ENCODE results near the gene CELSR1. TPM values are rescaled to one million over a fixed set of nuclear protein-coding genes. Genes with fewer than 3 reads are reported as not detected.

CELSR1 gene
- total RNA-seq, 1 donor from 2014 or later, result 32.9 TPM

DNA sequence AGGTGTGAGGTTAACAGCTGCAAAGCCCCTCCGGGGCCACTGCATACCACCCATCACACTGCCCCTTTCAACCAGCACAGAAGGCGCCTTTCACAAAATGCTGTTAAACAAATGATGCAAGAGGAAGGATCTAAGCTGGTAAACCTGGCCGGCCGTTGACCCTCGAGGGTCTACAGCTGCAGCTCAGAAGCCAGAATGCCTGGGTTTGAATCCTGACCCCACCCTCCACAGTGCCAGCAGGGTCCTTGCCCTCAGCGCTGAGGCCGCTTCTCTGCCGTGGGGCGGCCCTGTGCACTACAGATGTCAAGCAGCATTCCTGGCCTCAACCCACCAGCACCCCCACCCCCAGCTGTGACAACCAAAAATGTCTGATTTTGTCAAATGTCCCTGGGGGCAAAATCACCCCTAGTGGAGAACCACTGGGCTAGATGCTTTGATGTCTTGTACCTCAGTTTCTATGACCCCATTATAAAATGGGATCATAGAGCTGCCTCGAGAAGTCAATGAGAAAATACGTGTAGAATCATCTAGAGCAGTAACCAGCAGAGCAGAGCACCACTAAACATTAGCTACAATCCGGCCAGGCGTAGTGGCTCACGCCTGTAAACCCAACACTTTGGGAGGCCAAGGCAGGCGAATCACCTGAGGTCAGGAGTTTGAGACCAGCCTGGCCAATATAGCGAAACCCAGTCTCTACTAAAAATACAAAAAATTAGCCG, 77.9 kb downstream of the CELSR1 start:
- Histone ChIP-seq H3K27ac (no peak overlapping the region), H3K4me3 (no peak overlapping the region), H3K36me3 (no peaks in the 10 kb centered on the region), H3K27me3 (no peaks in the 10 kb centered on the region), H3K9me3 (no peaks in the 10 kb centered on the region), H3K4me1 (no peaks in the 10 kb centered on the region)
- no peak for DNase-seq (ENCODE audit: extremely low spot score in 2 of 2)
- TF ChIP-seq, protein P1, sequence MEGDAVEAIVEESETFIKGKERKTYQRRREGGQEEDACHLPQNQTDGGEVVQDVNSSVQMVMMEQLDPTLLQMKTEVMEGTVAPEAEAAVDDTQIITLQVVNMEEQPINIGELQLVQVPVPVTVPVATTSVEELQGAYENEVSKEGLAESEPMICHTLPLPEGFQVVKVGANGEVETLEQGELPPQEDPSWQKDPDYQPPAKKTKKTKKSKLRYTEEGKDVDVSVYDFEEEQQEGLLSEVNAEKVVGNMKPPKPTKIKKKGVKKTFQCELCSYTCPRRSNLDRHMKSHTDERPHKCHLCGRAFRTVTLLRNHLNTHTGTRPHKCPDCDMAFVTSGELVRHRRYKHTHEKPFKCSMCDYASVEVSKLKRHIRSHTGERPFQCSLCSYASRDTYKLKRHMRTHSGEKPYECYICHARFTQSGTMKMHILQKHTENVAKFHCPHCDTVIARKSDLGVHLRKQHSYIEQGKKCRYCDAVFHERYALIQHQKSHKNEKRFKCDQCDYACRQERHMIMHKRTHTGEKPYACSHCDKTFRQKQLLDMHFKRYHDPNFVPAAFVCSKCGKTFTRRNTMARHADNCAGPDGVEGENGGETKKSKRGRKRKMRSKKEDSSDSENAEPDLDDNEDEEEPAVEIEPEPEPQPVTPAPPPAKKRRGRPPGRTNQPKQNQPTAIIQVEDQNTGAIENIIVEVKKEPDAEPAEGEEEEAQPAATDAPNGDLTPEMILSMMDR (IDR thresholded peaks at IDR 0.05), result no peak
- TF ChIP-seq POLR2A (IDR thresholded peaks at IDR 0.05) (no peak), POLR2AphosphoS5 (IDR thresholded peaks at IDR 0.05; ENCODE audit: insufficient read depth in 1 of 2, low read depth in 1 of 2) (no peak)
- intact Hi-C loops (cut with DNase I), result no loop called here

DNA sequence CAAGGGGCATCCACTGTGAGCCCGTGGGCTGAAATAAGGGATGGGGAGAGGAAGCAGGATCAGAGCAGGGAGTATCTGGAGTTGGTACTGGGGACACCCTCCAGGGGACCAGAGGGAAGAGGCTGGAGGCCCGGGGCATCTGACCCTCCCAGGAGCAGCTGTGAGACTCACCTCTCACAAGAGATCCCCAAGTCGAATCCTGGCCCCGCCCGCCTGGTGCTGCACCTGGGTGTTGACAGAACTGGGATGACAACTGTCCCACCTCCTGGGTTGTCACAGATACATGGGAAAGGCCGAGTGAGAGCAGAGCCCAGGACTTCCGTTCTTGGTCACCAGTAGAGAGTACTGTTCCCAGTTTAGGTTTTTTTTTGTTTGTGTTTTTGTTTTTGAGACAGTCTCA, 78.9 kb downstream of the CELSR1 start:
- Histone ChIP-seq H3K27me3 (no peaks in the 10 kb centered on the region), H3K27ac (no peak overlapping the region), H3K4me3 (no peak overlapping the region), H3K9me3 (no peaks in the 10 kb centered on the region), H3K36me3 (no peaks in the 10 kb centered on the region), H3K4me1 (no peaks in the 10 kb centered on the region)
- intact Hi-C loops (cut with DNase I), result no loop called here
- no peak for TF ChIP-seq POLR2A (IDR thresholded peaks at IDR 0.05)
- TF ChIP-seq POLR2AphosphoS5 (IDR thresholded peaks at IDR 0.05; ENCODE audit: insufficient read depth in 1 of 2, low read depth in 1 of 2), result no peak
- TF ChIP-seq, protein P1 (IDR thresholded peaks at IDR 0.05), result no peak
- no peak for DNase-seq (ENCODE audit: extremely low spot score in 2 of 2)

DNA sequence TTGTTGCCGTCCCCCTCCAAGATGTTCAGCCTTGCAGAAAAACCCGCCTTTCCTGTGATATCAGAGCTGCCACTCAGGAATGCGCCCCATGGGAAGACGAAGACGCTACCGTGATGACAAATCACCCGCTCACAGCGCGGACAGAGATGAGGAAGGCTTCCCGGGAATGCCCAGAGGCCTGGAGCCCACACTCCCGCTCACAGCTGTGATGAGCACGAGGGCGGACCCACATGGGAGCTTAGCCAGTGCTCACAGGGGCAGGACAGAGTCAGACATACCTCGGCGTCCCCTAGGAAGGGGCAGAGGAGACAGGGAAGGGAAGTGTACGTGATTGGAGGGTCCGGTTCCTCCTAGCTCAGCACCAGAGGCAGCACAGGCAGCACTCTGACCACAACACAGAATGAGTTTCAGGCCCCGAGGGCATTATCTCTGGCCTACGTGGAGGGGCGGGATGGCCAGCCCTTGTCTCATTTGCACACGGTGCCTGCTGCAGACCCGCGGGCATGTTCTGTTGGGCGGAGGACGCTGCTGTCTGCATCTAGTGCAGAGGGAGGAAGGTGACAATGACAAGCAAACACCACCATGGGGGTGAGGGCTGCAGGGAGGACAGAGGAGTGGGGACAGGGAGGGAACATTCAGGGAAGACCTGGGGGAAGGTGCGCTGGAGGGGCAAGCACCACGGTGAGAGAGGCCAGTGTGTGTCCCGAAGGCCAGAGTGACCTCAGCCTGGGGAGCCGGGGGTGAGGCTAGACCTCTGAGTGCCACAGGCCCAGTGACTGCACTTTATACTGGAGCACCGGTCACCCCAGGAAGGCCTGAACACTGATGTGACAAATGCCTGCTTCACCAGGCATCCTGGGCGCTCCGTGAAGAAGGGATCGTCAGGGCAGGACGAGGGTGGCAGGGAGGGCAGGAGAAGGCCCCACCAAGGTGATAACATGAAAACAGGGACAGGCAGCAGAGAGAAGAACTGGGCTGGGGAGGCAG, 79.6 kb downstream of the CELSR1 start:
- no peak overlapping the region for H3K4me3 ChIP-seq
- TF ChIP-seq, protein P1 (IDR thresholded peaks at IDR 0.05), result no peak
- TF ChIP-seq POLR2AphosphoS5 (IDR thresholded peaks at IDR 0.05; ENCODE audit: insufficient read depth in 1 of 2, low read depth in 1 of 2) (no peak), POLR2A (IDR thresholded peaks at IDR 0.05) (no peak)
- intact Hi-C loops (cut with DNase I), result no loop called here

DNA sequence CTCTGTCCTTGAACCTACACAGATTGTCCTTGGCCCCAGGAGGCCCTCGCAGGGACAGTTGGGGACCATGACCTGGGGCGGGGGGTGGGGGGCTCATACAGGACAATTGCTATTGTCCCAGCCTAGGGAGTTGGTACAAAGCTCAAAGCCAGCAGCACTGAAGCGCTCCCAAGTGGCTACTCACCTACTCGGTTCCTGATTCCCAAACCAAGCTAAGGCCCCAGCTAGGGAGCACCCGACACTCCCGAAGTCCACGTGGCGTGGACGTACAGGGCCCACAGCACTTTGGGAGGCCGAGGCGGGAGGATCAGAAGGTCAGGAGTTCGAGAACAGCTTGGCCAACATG, 80.6 kb downstream of the CELSR1 start:
- no peaks in the 10 kb centered on the region for H3K27me3 ChIP-seq
- intact Hi-C loops (cut with DNase I), result no loop called here
- peaks cover 14% of the 10 kb centered on the region for H3K4me1 ChIP-seq
- H3K36me3 ChIP-seq, result no peaks in the 10 kb centered on the region
- no peak for DNase-seq (ENCODE audit: extremely low spot score in 2 of 2)
- H3K27ac ChIP-seq, result no peak overlapping the region
- no peak overlapping the region for H3K4me3 ChIP-seq
- H3K9me3 ChIP-seq, result no peaks in the 10 kb centered on the region
- TF ChIP-seq, protein P1 (IDR thresholded peaks at IDR 0.05), result no peak
- TF ChIP-seq POLR2A (IDR thresholded peaks at IDR 0.05) (no peak), POLR2AphosphoS5 (IDR thresholded peaks at IDR 0.05; ENCODE audit: insufficient read depth in 1 of 2, low read depth in 1 of 2) (no peak)

More for the DNA sequence above, 79.6 kb downstream of the CELSR1 start:
- Histone ChIP-seq H3K9me3 (no peaks in the 10 kb centered on the region), H3K4me1 (peaks cover 4% of the 10 kb centered on the region), H3K27ac (no peak overlapping the region), H3K27me3 (no peaks in the 10 kb centered on the region), H3K36me3 (no peaks in the 10 kb centered on the region)
- DNase-seq (ENCODE audit: extremely low spot score in 2 of 2), result no peak

All from vagina (tissue), 2 donors.